ENCODE data around the gene SEMA4D. TPM values are rescaled to one million over a fixed set of nuclear protein-coding genes. Genes with fewer than 3 reads are reported as not detected.

The SEMA4D gene
- total RNA-seq, 2 donors from 2014 or later = 42.8 to 51.0 TPM

- H3K27ac ChIP-seq (ENCODE audit: low read depth, low read length) = no peak overlapping the region
- WGBS, 2 experiments (ENCODE audit: insufficient coverage in 1 of 2, insufficient read length in 1 of 2) = 82 to 84% methylated on average over 6 of the region's 6 CpGs
- no peaks in the 10 kb centered on the region for H3K9me3 ChIP-seq (ENCODE audit: control insufficient read depth, low read length)
- peaks cover 15% of the 10 kb centered on the region for H3K9me3 Mint-ChIP-seq
- no peak overlapping the region for H3K4me3 ChIP-seq (ENCODE audit: low read length)
- no peaks in the 10 kb centered on the region for H3K27me3 ChIP-seq (ENCODE audit: control insufficient read depth, insufficient read depth, low read length, poor library complexity, severe bottlenecking)
- H3K36me3 Mint-ChIP-seq (ENCODE audit: low read depth) = no peaks in the 10 kb centered on the region
- no peak overlapping the region for H3K27ac Mint-ChIP-seq
- TF ChIP-seq CTCF (conservative IDR thresholded peaks at IDR 0.05) = no peak
- no peaks in the 10 kb centered on the region for H3K27me3 Mint-ChIP-seq (ENCODE audit: insufficient read depth)
- no peak overlapping the region for H3K9ac ChIP-seq (ENCODE audit: extremely low read depth, low read length, poor library complexity, severe bottlenecking)
- H3K4me3 Mint-ChIP-seq = no peak overlapping the region
- H3K36me3 ChIP-seq (ENCODE audit: control insufficient read depth, insufficient read depth, low read length) = no peaks in the 10 kb centered on the region
- H3K4me1 Mint-ChIP-seq = no peaks in the 10 kb centered on the region
- H3K4me1 ChIP-seq (ENCODE audit: control insufficient read depth, insufficient read depth, low read length) = no peaks in the 10 kb centered on the region
- DNase-seq = no peak
Observed at GRCh38 chr9:89528540-89528939, 30.6 kb upstream of the SEMA4D start.

GRCh38 chr9:89528131-89528530 is 30.2 kb upstream of the SEMA4D start:
- Histone ChIP-seq H3K4me3 (ENCODE audit: low read length) (no peak overlapping the region), H3K9ac (ENCODE audit: extremely low read depth, low read length, poor library complexity, severe bottlenecking) (no peak overlapping the region), H3K9me3 (ENCODE audit: control insufficient read depth, low read length) (no peaks in the 10 kb centered on the region), H3K27me3 (ENCODE audit: control insufficient read depth, insufficient read depth, low read length, poor library complexity, severe bottlenecking) (no peaks in the 10 kb centered on the region), H3K4me1 (ENCODE audit: control insufficient read depth, insufficient read depth, low read length) (no peaks in the 10 kb centered on the region), H3K27ac (ENCODE audit: low read depth, low read length) (no peak overlapping the region), H3K36me3 (ENCODE audit: control insufficient read depth, insufficient read depth, low read length) (no peaks in the 10 kb centered on the region)
- H3K27ac Mint-ChIP-seq = no peak overlapping the region
- no peak overlapping the region for H3K4me3 Mint-ChIP-seq
- WGBS, 2 experiments (ENCODE audit: insufficient coverage in 1 of 2, insufficient read length in 1 of 2) = 89 to 100% methylated on average over 4 to 5 of the region's 5 CpGs
- H3K4me1 Mint-ChIP-seq = no peaks in the 10 kb centered on the region
- DNase-seq = no peak
- no peaks in the 10 kb centered on the region for H3K27me3 Mint-ChIP-seq (ENCODE audit: insufficient read depth)
- H3K36me3 Mint-ChIP-seq (ENCODE audit: low read depth) = no peaks in the 10 kb centered on the region
- H3K9me3 Mint-ChIP-seq = peaks cover 15% of the 10 kb centered on the region
- TF ChIP-seq CTCF (conservative IDR thresholded peaks at IDR 0.05) = no peak

- no peak overlapping the region for H3K4me3 Mint-ChIP-seq
- no peaks in the 10 kb centered on the region for H3K36me3 ChIP-seq (ENCODE audit: control insufficient read depth, insufficient read depth, low read length)
- H3K36me3 Mint-ChIP-seq (ENCODE audit: low read depth) = no peaks in the 10 kb centered on the region
- no peak overlapping the region for H3K27ac Mint-ChIP-seq
- WGBS, 2 experiments (ENCODE audit: insufficient coverage in 1 of 2, insufficient read length in 1 of 2) = 84 to 90% methylated on average over 2 of the region's 2 CpGs
- no peak overlapping the region for H3K9ac ChIP-seq (ENCODE audit: extremely low read depth, low read length, poor library complexity, severe bottlenecking)
- no peaks in the 10 kb centered on the region for H3K27me3 ChIP-seq (ENCODE audit: control insufficient read depth, insufficient read depth, low read length, poor library complexity, severe bottlenecking)
- H3K4me1 Mint-ChIP-seq = no peaks in the 10 kb centered on the region
- no peak overlapping the region for H3K4me3 ChIP-seq (ENCODE audit: low read length)
- no peak overlapping the region for H3K27ac ChIP-seq (ENCODE audit: low read depth, low read length)
- H3K9me3 Mint-ChIP-seq = peaks cover 15% of the 10 kb centered on the region
- DNase-seq = no peak
- H3K27me3 Mint-ChIP-seq (ENCODE audit: insufficient read depth) = no peaks in the 10 kb centered on the region
- no peaks in the 10 kb centered on the region for H3K4me1 ChIP-seq (ENCODE audit: control insufficient read depth, insufficient read depth, low read length)
- H3K9me3 ChIP-seq (ENCODE audit: control insufficient read depth, low read length) = no peaks in the 10 kb centered on the region
- no peak for TF ChIP-seq CTCF (conservative IDR thresholded peaks at IDR 0.05)
Observed at GRCh38 chr9:89527084-89527483, 29.2 kb upstream of the SEMA4D start.

Measured in endodermal cell (in vitro differentiated cells).